ENCODE data around the gene ETS1.

- TF ChIP-seq CTCF (conservative IDR thresholded peaks at IDR 0.05 in 1 of 2, IDR thresholded peaks at IDR 0.05 in 1 of 2; ENCODE audit: extremely low read depth in 1 of 2, insufficient read depth in 1 of 2, low read depth in 1 of 2, low read length in 2 of 2) (no peak), EZH2 (IDR thresholded peaks at IDR 0.05; ENCODE audit: borderline replicate concordance, low read length) (no peak)
Measured at GRCh38 chr11:128448981-128449713, 138.2 kb downstream of the ETS1 start.

All from mammary epithelial cell (primary cell).